ENCODE measurements around the gene DLGAP1.
"Not testable (repeated sequence)": the region's sequence is repeated elsewhere in the genome, so short reads cannot be mapped to it uniquely, and the experiment has no call there.

Gene DLGAP1

GRCh38 chr18:3480827-3481573 lies 974.1 kb downstream of the DLGAP1 start:
- DNase-seq = no peak

GRCh38 chr18:3479978-3480509 lies 975.1 kb downstream of the DLGAP1 start:
- DNase-seq = no peak

GRCh38 chr18:3478262-3478978 lies 976.7 kb downstream of the DLGAP1 start:
- no peak for DNase-seq

- no peak for DNase-seq
Measured at GRCh38 chr18:3472681-3473544, 982.2 kb downstream of the DLGAP1 start.

- DNase-seq = not testable (repeated sequence)
Measured at GRCh38 chr18:3472121-3472520, 983.0 kb downstream of the DLGAP1 start.

GRCh38 chr18:3471141-3471648 lies 983.9 kb downstream of the DLGAP1 start:
- no peak for DNase-seq

GRCh38 chr18:3468833-3469232 lies 986.3 kb downstream of the DLGAP1 start:
- no peak for DNase-seq

GRCh38 chr18:3468066-3468705 lies 986.9 kb downstream of the DLGAP1 start:
- DNase-seq = no peak

GRCh38 chr18:3466872-3467271 lies 988.2 kb downstream of the DLGAP1 start:
- no peak for DNase-seq

- DNase-seq = no peak
Measured at GRCh38 chr18:3466045-3466444, 989.1 kb downstream of the DLGAP1 start.

GRCh38 chr18:3463051-3463450 lies 992.1 kb downstream of the DLGAP1 start:
- no peak for DNase-seq

GRCh38 chr18:3461704-3462103 lies 993.4 kb downstream of the DLGAP1 start:
- no peak for DNase-seq

- no peak for DNase-seq
Measured at GRCh38 chr18:3460823-3461398, 994.2 kb downstream of the DLGAP1 start.

- DNase-seq = no peak
Measured at GRCh38 chr18:3458952-3459853, 995.9 kb downstream of the DLGAP1 start.

GRCh38 chr18:3458378-3458777 lies 996.7 kb downstream of the DLGAP1 start:
- DNase-seq = no peak

GRCh38 chr18:3457261-3457724 lies 997.8 kb downstream of the DLGAP1 start:
- no peak for DNase-seq

- no peak for DNase-seq
Measured at GRCh38 chr18:3456686-3457069, 998.4 kb downstream of the DLGAP1 start.

GRCh38 chr18:3455907-3456685 lies 999.0 kb downstream of the DLGAP1 start:
- no peak for DNase-seq

- no peak for DNase-seq
Measured at GRCh38 chr18:3455090-3455635, 999.9 kb downstream of the DLGAP1 start.

Measured in femur (tissue), 1 donor.